HepG2 (cell line): ENCODE data around the gene NOP56. TPM values are rescaled to one million over a fixed set of nuclear protein-coding genes. Genes with fewer than 3 reads are reported as not detected.
A peak's percentile ranks its signal among the peaks of the same experiment; 100 is the strongest.

Experiments
- ARID3A ChIP-seq: IDR thresholded peaks from 2 replicates; pipeline ENCODE4 v1.6.1; 2012; ENCODE audit warnings: low read depth, low read length, improper control_type of control experiment
- ATRX ChIP-seq: sonication (generic); formaldehyde crosslinking; IDR thresholded peaks from 2 replicates; pipeline ENCODE4 v1.4.0; 2020; ENCODE audit warnings: missing genetic modification reagents, borderline replicate concordance
- E2F1 ChIP-seq: sonication (generic); formaldehyde crosslinking; IDR thresholded peaks from 2 replicates; pipeline ENCODE4 v1.5.0; 2020; ENCODE audit warnings: missing genetic modification reagents
- ELK4 ChIP-seq: sonication (generic); formaldehyde crosslinking; IDR thresholded peaks from 2 replicates; pipeline ENCODE4 v1.9.0; 2021; ENCODE audit warnings: missing genetic modification reagents, borderline replicate concordance
- KIAA2018 ChIP-seq: sonication (generic); formaldehyde crosslinking; IDR thresholded peaks from 2 replicates; pipeline ENCODE4 v1.5.0; 2020; ENCODE audit warnings: mild to moderate bottlenecking, missing genetic modification reagents, borderline replicate concordance
- MLXIP ChIP-seq: sonication (generic); formaldehyde crosslinking; IDR thresholded peaks from 2 replicates; pipeline ENCODE4 v1.9.0; 2021; ENCODE audit warnings: missing genetic modification reagents, borderline replicate concordance
- RXRA ChIP-seq: sonication (generic); formaldehyde crosslinking; IDR thresholded peaks from 2 replicates; pipeline ENCODE4 v1.5.1; 2020; ENCODE audit warnings: missing genetic modification reagents
- ZBTB43 ChIP-seq: sonication (generic); formaldehyde crosslinking; conservative IDR thresholded peaks from 2 replicates; pipeline ENCODE4 v1.4.0; 2020; ENCODE audit warnings: missing genetic modification reagents
- ZNF138 ChIP-seq: sonication (generic); formaldehyde crosslinking; IDR thresholded peaks from 2 replicates; pipeline ENCODE4 v1.5.0; 2020; ENCODE audit warnings: mild to moderate bottlenecking, low read depth, missing genetic modification reagents
- polyA plus RNA-seq, 8 experiments: library from polyadenylated mRNA; depleted of rRNA in 3 of 8; stranded (reverse) in 7 of 8; unstranded in 1 of 8; fragments of >200 nt; fragmentation: Illumina TruSeq in 4 of 8; extraction: Trizol in 4 of 8; gene quantifications; 2 replicates each; pipeline versions ENCODE4 v1.2.1 to v1.2.3, GENCODE V29; 2011 to 2016; ENCODE audit warnings: low read depth in 4 of 8, missing spikeins in 1 of 8, mixed read lengths in 1 of 8; ENCODE audit not compliant: insufficient read depth in 1 of 8
- total RNA-seq, 5 experiments: library from RNA; depleted of rRNA; stranded (reverse); fragments of >200 nt; fragmentation: Illumina TruSeq; extraction: Trizol; gene quantifications; 2 replicates each; pipeline ENCODE4 v1.2.3, GENCODE V29; 2016; ENCODE audit warnings: low read depth in 1 of 5

NOP56 gene
- total and polyA plus RNA-seq, 2 of the 13 experiments (the other 11 are each of a cell fraction or from before 2014, with no cell fraction given), result 369 to 1,116 TPM

- TF ChIP-seq KIAA2018 (no peak), ZNF138 (CRISPR knock-in tag) (0 out of 2 replicates have a peak, but pooled peaks have one; percentile 3), ELK4 (0 out of 2 replicates have a peak, but pooled peaks have one; percentile 19), ARID3A (no peak), RXRA (CRISPR knock-in tag) (no peak), MLXIP (CRISPR knock-in tag) (no peak), ATRX (no peak), ZBTB43 (CRISPR knock-in tag) (peak; percentile 82), E2F1 (peak; percentile 85)
Measured at GRCh38 chr20:2652724-2653555, 508 bp downstream of the NOP56 start (continued).
